Dedifferentiated amniotic fluid mesenchymal stem cell (primary cell): ENCODE data around the gene CBLB.
"Not testable (repeated sequence)": the region's sequence is repeated elsewhere in the genome, so short reads cannot be mapped to it uniquely, and the experiment has no call there.

Experiments
- DNase-seq: peaks from one replicate; pipeline ENCODE4 v3.0.0-alpha.2; 2016; ENCODE audit errors: extremely low spot score

Gene CBLB

DNA sequence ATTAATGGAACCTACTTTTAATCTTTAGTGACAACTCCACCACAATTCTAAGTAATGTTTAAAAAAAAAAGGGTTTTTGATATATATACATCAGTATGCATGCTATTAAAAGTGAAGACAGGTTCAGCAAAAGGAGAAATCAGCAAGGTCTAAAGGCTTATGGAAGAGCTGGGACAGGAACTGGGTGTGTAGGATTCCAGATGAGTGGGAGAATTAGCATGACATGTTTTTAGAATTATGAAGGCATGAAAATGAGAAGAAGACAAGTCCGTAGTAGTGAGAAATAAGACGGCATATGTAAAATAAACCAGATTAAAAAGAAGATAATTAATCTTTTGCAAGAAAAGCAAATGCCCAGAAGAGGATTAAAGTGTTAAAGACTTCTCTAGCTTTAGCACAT is 52.0 kb downstream of the CBLB start:
- DNase-seq, result no peak

DNA sequence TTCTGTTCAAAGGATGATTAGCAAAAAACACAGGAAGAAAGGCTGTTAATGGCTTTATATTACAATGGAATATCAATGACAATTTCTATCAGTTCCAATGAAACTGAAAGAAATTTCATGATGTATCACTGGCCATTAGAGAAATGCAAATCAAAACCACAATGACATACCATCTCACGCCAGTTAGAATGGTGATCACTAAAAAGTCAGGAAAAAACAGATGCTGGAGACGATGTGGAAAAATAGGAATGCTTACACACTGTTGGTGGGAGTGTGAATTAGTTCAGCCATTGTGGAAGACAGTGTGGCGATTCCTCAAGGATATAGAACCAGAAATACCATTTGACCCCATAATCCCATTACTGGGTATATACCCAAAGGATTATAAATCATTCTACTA is 53.5 kb downstream of the CBLB start:
- not testable (repeated sequence) for DNase-seq

DNA sequence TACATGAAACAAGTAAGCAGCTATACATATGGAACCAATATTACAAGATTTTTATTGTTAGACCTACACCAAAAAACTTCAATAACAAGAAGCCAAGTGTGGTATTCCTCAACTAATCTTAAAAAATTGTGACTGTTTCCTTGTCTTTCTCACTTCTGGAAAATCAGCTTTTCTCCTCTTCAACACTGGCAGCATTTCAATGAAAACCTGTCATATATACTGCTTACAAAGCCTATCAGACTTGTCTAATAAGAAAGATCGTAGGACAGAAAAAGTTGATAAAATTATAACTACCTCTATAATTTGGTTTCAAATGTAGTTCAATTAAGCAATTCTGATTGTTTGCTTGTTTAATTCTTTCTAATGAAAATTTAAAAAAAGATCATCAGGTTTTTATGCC is 55.1 kb downstream of the CBLB start:
- no peak for DNase-seq

DNA sequence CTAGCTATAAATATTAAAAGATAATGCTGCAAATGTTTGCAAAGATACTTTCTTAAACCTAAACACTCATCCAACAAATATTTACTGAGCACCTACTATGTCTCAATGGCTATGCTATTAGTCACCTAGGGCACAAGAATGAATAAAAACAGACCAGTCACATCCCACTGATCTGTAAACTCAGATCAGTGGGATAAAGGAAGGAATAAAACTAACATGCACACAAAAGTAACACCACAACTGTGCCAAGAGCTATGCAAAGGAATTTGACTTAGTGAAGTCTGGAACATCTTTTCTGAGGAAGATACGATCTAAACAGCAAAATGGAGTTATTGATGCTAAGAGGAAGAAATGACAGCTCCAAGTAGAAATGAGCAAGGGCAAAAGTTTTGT is 56.6 kb downstream of the CBLB start:
- no peak for DNase-seq

DNA sequence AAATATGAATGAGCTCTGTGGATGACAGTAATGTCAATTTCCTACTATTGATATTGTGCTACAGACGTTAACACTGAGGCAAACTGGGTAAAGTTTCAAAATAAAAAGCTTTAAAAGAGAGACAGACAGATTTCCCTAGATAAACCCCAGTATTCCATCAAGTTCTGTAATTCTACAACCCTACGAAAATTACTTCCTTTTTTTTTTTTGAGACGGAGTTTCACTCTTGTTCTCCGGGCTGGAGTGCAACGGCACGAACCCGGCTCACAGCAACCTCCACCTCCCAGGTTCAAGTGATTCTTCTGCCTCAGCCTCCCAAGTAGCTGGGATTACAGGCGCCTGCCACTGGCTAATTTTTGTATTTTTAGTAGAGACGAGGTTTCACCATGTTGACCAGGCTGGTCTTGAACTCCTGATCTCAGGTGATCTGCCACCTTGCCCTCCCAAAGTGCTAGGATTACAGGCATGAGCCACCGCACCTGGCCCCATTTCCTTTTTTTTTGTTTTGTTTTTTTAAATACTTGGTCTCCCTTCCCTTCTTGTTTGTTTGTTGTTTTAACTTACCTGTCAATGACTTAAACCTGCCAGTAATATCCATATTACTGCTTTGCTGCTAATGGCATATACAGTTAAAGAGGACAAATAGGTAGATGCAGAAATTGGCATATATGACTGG is 57.2 kb downstream of the CBLB start:
- DNase-seq, result no peak

DNA sequence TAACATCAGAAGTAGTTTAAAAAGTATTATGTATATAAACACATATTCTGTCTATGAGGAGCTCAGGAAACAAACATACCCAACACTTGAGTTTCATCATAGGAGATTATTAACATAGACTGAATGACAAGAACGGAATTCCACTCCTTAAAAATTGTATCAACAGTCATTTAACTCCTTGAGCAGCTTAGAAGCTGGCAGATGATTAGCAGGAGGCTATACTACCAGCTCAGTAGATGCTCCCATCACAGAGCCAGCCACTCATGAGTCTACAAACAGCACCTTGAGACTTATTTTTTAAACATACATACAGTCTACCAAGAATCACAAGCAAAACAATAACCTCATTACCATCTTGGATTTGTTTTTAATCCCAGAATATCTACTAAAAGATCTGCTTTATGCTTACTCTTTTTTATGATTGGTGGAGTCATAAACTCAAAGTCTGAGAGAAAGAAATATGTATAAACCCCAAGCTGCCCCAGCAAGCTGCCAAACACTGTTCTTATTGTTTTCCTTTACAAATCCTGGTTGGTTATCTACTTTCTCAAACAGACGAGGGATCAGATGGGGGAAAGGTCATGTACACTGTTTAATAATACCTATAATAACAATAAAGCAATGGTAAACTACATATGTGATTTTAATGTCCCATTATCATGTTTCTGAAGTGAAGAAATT is 59.5 kb downstream of the CBLB start:
- no peak for DNase-seq

DNA sequence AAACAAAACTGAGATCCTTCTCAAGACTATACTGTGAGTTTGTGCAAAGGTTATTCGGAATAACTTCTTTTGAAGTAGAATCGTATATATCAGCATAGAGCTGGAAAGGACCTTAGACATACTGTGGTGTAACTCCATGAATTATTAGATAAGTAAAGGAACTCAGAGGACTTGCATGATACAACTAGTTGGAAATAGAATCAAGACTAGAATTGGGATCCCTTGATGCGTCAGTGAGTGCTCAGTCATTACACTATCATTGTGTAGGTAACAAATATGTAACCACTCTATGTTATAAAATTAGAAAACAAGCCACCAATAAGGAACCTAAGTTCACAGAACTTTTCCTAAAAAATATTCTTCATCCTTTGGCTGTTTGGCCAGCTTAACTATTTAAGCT is 61.1 kb downstream of the CBLB start:
- no peak for DNase-seq

DNA sequence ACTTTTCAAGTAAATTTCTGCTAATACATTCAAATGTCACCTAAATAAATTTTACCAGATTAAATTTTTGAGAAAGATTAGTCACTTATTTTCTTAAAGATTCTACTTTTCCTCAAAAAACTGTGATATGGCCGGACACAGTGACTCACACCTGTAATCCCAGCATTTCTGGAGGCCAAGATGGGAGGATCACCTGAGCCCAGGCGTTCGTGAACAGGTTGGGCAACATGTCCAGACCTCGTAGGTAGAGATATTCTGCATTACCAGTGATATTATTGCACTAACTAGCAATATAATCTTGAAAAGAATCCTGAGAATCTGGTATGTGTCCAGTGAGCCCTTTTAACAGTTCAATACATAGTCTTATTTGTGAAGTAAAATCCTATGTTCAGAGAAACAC is 61.7 kb downstream of the CBLB start:
- no peak for DNase-seq

DNA sequence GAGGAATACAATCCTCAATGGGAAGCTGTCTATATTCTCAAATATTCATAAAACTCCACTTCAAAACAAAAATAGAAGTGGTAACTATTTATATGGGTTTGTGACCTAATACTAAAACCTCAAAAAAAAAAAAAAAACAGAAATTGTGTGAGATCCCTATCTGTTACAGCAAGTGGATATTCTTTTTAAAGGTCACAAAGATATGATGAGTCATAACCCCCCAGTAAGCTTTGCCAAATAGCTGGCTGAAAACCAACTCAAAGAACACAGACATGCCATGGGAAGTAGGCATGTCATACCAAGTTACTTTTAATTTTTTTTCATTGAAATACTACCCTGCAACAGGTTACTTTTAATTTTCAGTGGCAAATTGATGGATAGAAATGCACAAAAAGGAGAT is 62.5 kb downstream of the CBLB start:
- no peak for DNase-seq

DNA sequence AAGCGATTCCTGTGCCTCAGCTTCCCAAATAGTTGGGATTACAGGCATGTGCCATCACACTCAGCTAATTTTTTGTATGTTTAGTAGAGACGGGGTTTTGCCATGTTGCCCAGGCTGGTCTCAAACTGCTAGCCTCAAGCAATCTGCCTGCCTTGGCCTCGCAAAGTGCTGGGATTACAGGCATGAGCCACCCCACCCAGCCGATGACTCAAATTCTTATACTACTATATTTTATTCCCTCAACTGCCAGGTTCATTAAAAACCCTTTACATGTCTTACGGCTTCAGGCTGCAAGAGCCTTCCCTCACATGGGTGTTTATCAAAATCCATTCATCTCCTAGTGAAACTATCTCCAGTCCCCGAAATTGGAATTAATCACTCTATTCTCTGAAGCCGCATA is 63.4 kb downstream of the CBLB start:
- no peak for DNase-seq

DNA sequence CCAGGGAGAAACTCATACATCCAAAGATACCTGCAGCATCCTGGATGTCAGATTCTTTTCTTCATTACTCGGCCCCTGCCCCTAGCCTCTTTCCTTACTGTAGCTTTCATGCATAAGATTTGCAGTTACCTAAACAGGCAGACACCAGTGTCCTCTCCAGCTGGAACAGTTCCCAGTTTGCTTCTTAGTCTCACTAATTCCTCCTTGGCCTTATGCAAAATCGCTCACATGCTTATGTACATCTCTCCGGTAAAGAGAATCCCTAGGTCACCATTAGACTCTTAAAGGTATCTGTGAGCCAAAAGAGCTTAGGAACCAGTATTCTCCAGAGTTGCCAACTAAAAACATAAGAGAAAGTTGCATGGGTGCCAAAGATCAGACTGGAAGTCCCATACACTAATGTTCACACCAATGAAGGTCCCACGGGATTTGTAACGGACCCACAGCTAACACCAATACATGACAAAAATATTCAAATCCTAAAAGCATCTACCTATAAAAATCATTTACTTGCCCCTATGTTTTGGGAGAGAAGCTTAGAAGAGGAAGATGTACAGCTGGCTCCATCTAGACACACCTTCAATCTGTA is 66.6 kb downstream of the CBLB start:
- DNase-seq, result no peak

DNA sequence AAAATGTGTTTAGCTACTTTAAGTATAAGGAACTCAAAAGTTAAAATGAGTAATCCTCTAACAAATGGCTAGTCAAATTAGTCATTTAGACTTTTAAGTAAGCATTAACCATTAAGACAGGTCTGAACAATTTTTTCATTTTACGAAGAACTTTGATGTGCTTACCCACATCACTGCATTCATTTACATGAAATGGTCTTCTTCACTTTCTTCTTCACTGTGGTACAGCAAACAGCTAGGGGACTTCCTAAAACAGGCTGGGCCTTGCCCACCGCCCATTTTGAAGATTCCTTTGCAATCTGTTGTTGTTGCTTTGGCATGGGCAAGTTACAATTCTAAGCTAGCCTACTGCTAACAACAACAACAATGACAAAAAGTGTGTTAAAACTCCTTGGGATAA is 67.4 kb downstream of the CBLB start:
- no peak for DNase-seq

DNA sequence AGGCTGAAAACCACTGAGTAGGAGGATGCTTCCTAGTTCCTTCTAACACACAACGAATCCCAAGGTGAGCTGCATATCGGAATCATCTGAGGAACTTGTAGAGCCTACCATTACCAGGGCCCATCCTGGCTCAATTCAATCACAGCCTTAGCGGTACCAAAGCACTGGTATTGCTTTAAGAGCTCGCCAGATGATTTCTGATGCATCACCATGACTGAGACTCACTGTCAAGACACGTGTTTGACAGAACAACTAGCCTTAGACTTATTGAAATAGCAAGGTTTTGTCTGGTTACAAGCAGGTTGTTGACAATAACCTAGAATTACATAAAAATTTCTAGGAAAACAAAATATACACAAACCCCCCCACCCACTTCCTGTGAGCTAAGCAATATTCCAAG is 68.5 kb downstream of the CBLB start:
- DNase-seq, result no peak

DNA sequence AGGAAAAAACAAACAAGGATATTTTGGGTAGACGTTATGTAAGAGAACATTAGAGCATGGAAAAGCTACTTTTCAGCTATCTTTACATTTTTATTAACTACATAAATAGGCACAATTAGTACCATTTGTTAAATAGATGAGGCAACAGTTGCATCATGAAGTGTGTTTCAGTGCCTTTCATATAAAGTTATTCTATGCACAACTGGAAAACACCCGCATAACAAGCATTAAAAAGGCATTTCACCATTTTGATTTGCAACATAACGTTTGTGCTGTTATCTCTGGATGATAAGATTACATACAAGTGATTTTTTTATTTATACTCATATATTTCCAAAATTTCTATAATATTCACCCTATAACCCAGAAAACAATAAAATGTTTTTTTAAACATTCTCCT is 69.5 kb downstream of the CBLB start:
- no peak for DNase-seq

DNA sequence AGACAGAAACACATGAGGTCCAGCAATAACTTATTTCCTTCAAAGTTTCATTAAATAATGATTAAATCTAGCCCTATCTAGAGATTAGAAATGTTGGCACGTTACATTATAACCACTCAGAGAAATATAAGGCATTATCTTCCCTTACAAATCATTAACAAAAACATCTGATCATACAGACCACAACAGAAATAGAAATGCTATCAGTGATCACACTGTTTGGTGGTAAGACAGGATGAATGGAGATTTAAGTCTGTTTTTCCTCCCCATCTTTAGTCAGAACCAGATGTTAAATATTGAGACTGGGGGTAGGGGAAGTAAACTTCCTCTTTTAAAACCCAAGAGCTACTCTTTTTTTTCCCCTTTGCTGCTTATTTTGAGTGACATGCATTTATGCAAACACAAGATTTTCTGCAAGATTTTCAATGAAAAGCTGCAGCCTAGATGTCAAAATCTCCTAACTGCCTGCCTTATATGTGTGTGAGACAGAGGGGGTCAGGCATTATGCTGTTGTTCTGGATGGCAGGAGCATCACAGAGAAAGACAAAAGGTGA is 70.4 kb downstream of the CBLB start:
- no peak for DNase-seq

DNA sequence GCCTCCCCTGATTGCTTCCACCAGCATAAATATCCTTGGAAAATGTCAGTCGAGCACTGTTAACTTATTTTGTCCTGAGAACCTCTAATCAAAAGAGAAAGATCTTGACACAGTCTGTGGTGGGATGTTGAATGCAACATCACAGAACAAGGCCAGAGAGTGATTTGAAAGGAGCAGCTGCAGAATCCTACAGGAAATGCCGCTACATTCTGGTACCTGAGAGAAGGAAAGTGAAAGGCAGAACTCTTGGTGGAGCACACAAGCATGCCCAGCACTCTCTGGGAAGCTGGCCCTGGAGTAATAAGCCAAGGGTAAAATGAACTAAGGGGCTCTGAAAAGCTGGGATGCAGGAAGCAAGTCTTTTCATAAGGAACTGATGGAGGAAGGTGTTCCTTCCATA is 75.8 kb downstream of the CBLB start:
- DNase-seq, result no peak

DNA sequence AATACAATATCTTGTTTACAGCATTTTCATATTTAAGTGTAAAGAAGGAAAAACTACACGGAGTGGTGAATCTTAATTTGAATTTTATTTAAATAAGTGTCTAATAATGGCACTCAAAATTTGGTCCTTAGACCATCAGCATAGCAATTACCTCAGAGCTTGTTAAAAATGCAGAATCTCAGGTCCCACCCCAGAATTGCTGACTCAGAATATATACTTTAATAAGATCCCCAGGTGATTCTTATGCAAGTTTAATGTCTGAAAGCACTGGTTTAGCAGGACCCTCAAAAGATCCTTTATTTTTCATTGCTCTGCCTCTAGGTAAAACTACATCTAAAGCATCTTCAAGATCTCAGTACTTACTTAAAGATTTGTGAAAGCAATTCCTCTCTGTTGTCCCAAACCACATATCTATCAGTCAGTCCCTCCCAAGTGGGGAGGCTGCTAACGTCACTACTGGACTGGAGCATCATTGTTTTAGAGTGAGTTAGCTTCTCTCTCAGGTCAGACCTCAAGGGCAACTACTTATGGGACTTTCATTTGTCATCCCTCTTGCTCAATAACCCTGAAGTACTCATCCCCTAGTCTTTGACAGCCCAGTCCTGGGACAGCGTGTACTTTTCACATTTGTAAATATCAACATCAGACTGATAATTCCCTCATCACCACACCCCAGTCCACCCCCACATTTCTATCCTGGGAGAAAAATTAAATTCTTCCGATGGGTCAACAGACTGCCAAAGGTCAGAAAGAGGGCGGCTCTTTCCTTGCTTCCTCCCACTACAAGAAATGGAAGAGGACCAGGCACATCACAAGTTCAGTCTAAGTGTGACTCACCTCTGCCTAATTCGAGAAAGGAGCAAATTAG is 76.7 kb downstream of the CBLB start:
- peak; percentile 44 for DNase-seq

DNA sequence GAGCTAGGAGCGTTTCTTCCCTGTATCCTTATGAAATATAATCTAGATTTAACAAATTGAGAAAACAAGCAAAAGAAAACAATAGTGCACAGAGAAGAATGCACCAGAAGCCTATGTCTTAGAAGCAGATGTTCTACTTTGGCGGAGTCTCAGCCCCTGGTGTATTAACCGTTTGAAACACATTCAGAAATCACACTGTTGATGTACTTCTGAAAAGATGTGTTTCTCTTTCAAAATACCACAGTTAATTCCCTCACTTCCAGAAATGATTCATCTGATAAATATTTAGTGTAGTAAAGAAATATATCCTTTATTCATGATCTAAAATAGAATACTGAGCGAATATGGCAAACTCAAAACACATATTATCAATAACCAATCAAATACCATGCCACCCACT is 77.7 kb downstream of the CBLB start:
- peak; percentile 18 for DNase-seq

DNA sequence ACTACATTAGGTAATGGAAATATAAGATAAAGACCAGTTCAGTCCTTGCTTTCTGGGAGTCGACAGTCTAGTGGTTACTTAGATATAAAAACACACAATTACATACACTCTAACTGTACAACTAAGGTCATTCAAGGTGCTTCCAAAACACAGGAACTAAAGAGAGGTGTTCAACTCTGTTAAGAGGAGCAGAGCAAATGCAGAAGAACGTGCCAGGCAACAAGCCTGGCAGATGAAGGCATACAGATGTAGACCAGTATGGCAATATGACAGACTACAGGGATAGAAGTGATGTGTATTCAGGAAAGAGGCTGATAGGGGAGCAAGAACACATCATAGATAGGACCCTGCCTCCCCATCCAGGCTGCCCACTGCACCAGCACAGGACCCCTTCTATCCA is 78.3 kb downstream of the CBLB start:
- DNase-seq, result no peak

DNA sequence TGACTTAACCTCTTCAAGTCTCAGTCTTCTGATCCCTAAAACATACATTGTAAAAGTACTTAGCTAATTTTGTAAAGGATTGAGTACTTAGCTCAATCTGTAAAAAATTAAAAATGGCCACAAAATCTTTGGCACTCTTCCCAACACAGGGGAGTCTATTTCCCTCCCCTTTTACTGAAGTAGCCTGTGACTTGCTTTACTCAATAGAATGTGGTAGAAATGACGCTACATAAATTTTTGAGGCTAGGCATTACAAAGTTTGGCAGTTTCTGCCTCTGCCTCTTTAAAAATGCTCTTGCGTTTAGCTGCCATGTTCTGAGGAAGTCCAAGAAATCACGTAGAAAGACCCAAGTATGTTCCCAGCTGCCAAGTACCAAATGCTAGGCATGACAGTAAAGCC is 80.2 kb downstream of the CBLB start:
- no peak for DNase-seq

DNA sequence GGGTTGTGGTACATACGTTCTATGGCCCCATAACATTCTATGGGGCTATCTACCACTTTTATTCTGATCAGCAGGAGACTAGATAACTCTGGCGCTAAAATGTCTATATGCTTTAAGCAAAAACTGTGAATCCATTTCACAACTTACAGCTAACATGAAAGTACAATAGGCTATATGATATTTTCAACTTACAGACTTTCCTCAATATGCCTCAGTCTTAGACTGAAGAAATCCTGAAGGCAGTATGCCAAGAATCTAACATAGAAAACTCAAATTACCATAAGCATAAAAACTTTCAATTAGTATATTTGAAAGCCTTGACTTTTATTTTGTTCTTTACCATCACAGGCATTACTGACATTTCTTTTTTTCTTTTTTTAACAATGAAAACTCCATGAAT is 81.4 kb downstream of the CBLB start:
- no peak for DNase-seq

DNA sequence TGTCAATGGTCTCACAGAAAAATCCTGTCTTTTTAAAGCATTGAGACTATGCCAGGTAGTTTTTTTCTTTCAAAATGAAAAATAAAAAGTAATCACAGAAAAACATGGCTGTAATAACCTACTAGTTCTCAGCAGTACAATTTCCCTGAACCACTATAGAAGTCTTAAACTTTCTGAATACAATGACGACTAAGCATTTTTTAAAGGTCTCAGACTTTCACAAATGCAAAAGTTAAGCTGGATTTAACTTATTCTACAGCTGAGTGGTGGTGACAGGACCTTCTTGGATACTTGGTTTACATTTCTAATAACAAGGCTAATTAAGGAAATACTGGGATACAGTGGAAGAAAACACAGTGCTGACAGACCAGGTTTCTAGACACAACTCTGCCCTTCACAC is 81.8 kb downstream of the CBLB start:
- DNase-seq, result no peak
